Measurements from ENCODE around the gene MT3.

Gene MT3

DNA sequence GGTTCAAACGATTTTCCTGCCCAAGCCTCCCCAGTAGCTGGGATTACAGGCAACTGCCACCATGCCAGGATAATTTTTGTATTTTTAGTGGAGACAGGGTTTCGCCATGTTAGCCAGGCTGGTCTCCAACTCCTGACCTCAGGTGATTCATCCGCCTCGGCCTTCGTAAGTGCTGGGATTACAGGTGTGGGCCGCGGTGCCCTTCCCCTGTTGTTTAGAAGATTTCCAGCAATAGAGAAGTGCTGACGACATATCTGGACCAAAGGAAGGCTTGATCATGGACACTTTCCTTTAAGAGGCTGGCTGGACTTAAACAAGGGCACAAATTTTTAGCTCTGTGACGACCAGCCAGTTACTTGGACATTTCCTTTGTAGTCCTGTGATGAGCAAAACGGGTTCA, 41.9 kb downstream of the MT3 start:
- no peak for DNase-seq

DNA sequence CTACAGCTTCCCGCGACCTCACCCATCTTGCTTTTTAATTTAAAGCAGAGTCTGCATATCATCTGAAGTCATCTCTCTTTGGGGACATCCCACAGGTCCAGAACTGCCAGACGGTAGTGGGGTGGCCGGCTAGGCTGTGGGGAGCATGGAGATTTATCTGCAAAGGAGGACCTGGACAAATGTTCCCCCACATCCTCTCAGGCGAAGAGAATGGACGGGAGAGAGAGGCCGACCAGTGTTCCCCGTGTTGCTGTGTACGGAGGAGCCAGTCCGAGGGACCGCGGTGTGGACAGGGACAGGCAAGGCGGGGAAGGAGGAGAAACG, 42.5 kb downstream of the MT3 start:
- DNase-seq = no peak

GRCh38 chr16:56632156-56632847, 43.0 kb downstream of the MT3 start, which contains the start of gene MT1M:
Gene MT1M (plus strand): TSS chr16:56632659. CDS start chr16:56632732, 73 bp downstream.
- no peak for DNase-seq

DNA sequence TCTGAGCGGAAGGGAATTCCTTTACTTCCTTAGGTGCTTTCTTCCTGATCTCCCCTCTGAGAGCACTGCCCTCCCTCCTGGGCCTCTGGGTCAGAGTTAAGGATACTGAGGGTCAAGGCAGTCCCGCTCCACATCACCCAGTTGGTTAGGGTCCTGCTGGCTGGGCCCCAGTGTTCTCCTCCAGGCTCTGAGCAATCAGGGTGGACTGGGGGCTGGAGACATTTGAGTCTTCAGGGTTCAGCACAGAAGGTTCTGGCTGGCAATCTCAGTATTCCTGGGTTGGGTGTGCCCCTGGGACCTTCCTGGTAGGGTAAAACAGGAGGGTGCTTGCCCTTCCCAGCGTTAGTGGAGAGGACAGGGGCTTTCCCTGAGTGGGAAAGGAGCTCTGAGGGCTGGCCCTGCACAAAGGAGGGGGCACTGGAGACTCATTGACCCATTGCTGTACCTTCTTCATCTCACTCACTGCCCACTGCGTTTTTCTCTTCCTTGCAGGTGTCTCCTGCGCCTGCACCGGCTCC, 43.6 kb downstream of the MT3 start:
- no peak for DNase-seq

- no peak for DNase-seq
These were observed 44.2 kb downstream of the MT3 start for GRCh38 chr16:56633535-56633934.

GRCh38 chr16:56634715-56635440, 45.5 kb downstream of the MT3 start:
- no peak for DNase-seq

DNA sequence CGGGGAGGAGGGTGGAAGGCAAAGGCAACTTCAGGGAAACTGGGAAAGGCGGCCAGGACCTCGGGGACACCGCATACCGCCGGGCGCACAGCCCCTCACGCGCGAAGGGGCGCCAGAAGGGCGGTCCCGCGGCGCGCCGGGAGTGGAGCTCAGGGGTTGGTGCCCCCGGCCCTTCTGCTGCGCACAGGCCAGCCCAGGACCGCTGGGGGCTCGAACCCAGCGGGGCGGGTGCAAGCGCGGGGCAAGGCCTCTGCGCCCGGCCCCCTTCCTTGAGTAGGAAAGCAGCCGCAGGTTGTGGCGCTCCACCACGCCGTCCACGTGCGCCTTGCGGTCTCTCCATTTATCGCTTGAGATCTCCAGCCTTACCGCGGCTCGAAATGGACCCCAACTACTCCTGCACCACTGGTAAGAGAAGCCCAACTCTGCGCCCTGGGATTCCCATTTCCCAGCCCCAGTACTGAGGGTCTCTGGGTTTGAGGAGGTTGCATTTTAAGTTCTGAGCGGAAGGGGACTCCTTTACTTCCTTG, 46.2 kb downstream of the MT3 start:
- DNase-seq = no peak

DNA sequence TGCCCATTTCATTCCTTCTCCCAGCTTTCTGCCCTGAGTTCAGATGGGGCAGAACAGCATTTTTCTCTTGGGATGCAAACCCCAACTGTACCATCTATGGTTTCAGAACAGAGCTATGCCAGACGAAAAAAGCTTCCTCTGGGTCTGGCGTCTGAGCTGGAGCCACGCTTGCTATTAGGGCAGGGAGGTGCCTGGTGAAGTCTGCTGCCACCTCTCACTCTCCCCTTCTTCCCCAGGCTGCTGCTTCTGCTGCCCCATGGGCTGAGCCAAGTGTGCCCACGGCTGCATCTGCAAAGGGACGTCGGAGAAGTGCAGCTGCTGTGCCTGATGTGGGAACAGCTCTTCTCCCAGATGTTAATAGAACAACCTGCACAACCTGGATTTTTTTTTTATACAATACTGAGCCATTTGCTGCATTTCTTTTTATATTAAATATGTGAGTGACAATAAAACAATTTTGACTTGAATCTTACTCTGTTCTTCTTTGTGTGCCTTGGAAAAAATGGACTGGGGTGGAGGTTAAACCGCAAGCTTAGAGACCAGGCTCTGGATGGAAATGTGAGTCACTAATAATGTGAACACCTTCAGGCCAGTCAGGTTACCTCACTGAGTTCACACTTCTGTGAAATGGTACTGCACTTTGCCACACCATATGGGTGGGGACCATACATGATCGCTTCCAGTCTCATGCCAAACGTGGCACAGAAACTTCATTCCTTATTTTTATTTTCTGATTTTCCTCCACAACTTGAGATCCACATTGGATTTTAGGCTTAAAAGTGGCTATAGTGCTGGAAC, 47.5 kb downstream of the MT3 start:
- DNase-seq = no peak

- DNase-seq = no peak
These were observed 48.8 kb downstream of the MT3 start, which contains the start of gene MT1A for GRCh38 chr16:56637814-56638750. Gene MT1A (plus strand): TSS chr16:56638666. CDS start chr16:56638739, 73 bp downstream.

GRCh38 chr16:56639045-56639444, 49.7 kb downstream of the MT3 start:
- DNase-seq = no peak

- DNase-seq = no peak
These were observed 50.7 kb downstream of the MT3 start for GRCh38 chr16:56640076-56640475.

Measured in stimulated activated CD4-positive, alpha-beta T cell treated with anti-CD3 and anti-CD28 coated beads, Interleukin-1b, Interleukin-23, amount 100 ng/mL, for 48 hours (primary cell).